ENCODE results near the gene HOXB5.
A peak's percentile ranks its signal among the peaks of the same experiment; 100 is the strongest.

Gene HOXB5

DNA sequence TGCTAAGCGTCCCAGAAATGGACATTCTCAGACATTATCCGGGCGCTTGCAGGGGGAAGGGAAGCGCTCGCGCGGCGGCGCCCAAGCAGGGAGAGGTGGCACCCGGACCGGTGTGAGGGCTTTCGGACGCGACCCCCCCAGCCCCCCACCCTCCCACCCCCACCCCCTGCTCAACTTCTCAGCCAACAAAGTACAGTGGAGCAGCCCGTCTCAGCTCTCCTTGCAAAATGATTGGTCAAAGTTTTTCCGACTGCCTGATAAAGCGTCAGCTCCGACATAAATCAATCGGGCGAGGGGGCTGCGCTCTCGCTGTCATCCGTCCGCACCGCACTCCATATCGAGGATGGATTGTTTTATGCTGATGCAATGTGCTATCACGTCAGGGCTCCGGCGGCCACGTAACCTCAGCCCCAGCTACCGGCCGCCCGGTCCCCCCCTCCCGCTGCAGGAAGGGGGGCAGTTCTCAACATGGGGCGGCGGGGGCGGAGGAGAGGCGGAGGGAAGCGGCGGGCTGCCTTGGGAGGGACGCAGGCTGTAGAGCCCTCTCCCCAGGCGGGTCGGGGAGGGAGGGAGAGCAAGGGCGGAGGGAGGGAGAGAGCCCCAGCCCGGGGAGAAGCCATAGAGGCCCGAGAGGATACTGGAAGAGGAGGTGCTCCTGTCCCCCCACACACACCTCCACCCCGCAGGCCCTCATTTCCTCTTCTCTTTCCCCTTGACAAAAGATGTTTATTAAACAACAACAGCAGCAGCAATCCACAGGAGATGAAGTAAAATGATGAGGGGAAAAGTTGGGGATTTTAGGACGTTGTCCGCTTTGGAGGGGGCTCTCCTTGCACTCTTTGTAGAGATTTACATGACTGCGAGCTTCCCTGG lies 32.9 kb upstream of the HOXB5 start, which contains the start of gene HOXB9:
Gene HOXB9 (minus strand): TSS at position 114 of the 873 bp plus-strand sequence. CDS start 89 bp downstream, at position 25.
- ATAC-seq, result peak; percentile 8; the same call in 2 of the 3 replicates
- TF ChIP-seq GLIS3 (CRISPR knock-in tag; IDR thresholded peaks at IDR 0.05) (no peak), ZNF70 (CRISPR knock-in tag; IDR thresholded peaks at IDR 0.05) (no peak), TOX (CRISPR knock-in tag; IDR thresholded peaks at IDR 0.05; ENCODE audit: borderline replicate concordance) (no peak), ZNF8 (CRISPR knock-in tag; IDR thresholded peaks at IDR 0.05) (no peak), ESRRG (CRISPR knock-in tag; IDR thresholded peaks at IDR 0.05) (no peak), RARB (CRISPR knock-in tag; IDR thresholded peaks at IDR 0.05) (no peak), BACH2 (CRISPR knock-in tag; IDR thresholded peaks at IDR 0.05; ENCODE audit: borderline replicate concordance) (no peak), ZC3H10 (CRISPR knock-in tag; IDR thresholded peaks at IDR 0.05) (no peak)

GRCh38 chr17:48625495-48626244 lies 32.1 kb upstream of the HOXB5 start:
- TF ChIP-seq ZNF8 (CRISPR knock-in tag; IDR thresholded peaks at IDR 0.05), result no peak
- TF ChIP-seq TCF4 (CRISPR knock-in tag; IDR thresholded peaks at IDR 0.05; ENCODE audit: borderline replicate concordance), result no peak
- no peak for TF ChIP-seq RARB (CRISPR knock-in tag; IDR thresholded peaks at IDR 0.05)
- no peak for TF ChIP-seq ISL1 (CRISPR knock-in tag; IDR thresholded peaks at IDR 0.05)
- TF ChIP-seq BACH2 (CRISPR knock-in tag; IDR thresholded peaks at IDR 0.05; ENCODE audit: borderline replicate concordance), result no peak
- TF ChIP-seq OSR1 (CRISPR knock-in tag; IDR thresholded peaks at IDR 0.05), result no peak
- TF ChIP-seq ARNTL (CRISPR knock-in tag; IDR thresholded peaks at IDR 0.05; ENCODE audit: borderline replicate concordance, low read depth), result no peak
- no peak for TF ChIP-seq TOX (CRISPR knock-in tag; IDR thresholded peaks at IDR 0.05; ENCODE audit: borderline replicate concordance)
- TF ChIP-seq, protein P1, sequence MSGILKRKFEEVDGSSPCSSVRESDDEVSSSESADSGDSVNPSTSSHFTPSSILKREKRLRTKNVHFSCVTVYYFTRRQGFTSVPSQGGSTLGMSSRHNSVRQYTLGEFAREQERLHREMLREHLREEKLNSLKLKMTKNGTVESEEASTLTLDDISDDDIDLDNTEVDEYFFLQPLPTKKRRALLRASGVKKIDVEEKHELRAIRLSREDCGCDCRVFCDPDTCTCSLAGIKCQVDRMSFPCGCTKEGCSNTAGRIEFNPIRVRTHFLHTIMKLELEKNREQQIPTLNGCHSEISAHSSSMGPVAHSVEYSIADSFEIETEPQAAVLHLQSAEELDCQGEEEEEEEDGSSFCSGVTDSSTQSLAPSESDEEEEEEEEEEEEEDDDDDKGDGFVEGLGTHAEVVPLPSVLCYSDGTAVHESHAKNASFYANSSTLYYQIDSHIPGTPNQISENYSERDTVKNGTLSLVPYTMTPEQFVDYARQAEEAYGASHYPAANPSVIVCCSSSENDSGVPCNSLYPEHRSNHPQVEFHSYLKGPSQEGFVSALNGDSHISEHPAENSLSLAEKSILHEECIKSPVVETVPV (CRISPR knock-in tag; IDR thresholded peaks at IDR 0.05), result no peak
- TF ChIP-seq ZFP30 (CRISPR knock-in tag; IDR thresholded peaks at IDR 0.05), result no peak
- peak; percentile 31 for ATAC-seq

- peak; percentile 50 for ATAC-seq
- TF ChIP-seq ZC3H10 (CRISPR knock-in tag; IDR thresholded peaks at IDR 0.05) (no peak), ZNF565 (CRISPR knock-in tag; conservative IDR thresholded peaks at IDR 0.05; ENCODE audit: low read depth) (no peak), SNAI2 (CRISPR knock-in tag; IDR thresholded peaks at IDR 0.05) (no peak), ESRRG (CRISPR knock-in tag; IDR thresholded peaks at IDR 0.05) (no peak), ARNTL (CRISPR knock-in tag; IDR thresholded peaks at IDR 0.05; ENCODE audit: borderline replicate concordance, low read depth) (no peak), CREB5 (CRISPR knock-in tag; IDR thresholded peaks at IDR 0.05; ENCODE audit: low read depth) (no peak), ZNF70 (CRISPR knock-in tag; IDR thresholded peaks at IDR 0.05) (no peak), BACH2 (CRISPR knock-in tag; IDR thresholded peaks at IDR 0.05; ENCODE audit: borderline replicate concordance) (no peak), TSHZ2 (CRISPR knock-in tag; IDR thresholded peaks at IDR 0.05) (no peak), TCF4 (CRISPR knock-in tag; IDR thresholded peaks at IDR 0.05; ENCODE audit: borderline replicate concordance) (no peak), RARB (CRISPR knock-in tag; IDR thresholded peaks at IDR 0.05) (no peak), OSR1 (CRISPR knock-in tag; IDR thresholded peaks at IDR 0.05) (no peak), ZFP30 (CRISPR knock-in tag; IDR thresholded peaks at IDR 0.05) (no peak)
Measured at GRCh38 chr17:48624544-48625494, 31.2 kb upstream of the HOXB5 start.
